ENCODE measurements around the gene GABARAPL1. TPM values are rescaled to one million over a fixed set of nuclear protein-coding genes. Genes with fewer than 3 reads are reported as not detected.

The GABARAPL1 gene
- total RNA-seq, 1 experiment from 2014 or later: 70.6 TPM

DNA sequence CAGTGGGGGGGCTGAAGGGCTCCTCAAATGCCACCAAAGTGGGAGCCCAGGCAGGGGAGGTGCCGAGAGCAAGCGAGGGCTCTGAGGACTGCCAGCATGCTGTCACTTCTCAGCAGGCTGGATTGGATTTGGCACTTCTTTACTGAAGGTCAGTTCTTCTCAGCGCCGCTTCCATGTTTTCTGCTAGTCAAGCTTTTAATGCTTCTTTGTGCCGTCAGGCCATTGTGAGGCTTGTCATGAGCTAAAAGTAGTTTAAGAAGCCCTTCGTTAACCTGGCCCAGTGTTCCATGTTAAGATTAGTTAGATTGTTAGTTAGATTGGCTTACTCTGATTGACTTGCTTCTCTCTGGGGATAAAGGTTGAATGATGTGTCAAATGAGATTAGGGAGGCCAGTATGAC is 13.4 kb downstream of the GABARAPL1 start:
- H3K9me3 ChIP-seq (ENCODE audit: low read depth, low read length, poor library complexity, severe bottlenecking): no peaks in the 10 kb centered on the region
- CTCF ChIA-PET: no interaction called here
- no peak overlapping the region for H3K27ac ChIP-seq (ENCODE audit: low read depth, low read length, poor library complexity, severe bottlenecking)
- no peaks in the 10 kb centered on the region for H3K4me1 ChIP-seq (ENCODE audit: insufficient read depth, low read length, poor library complexity, severe bottlenecking)
- no peak overlapping the region for H3K4me3 ChIP-seq (ENCODE audit: low read depth, low read length, poor library complexity, severe bottlenecking)
- POLR2A ChIA-PET (ENCODE audit: low non-redundant PET): no interaction called here
- intact Hi-C loops (cut with micrococcal nuclease; ENCODE audit: unreplicated experiment): no loop called here
- H3K36me3 ChIP-seq (ENCODE audit: insufficient read depth, low read length, poor library complexity, severe bottlenecking): peaks cover 31% of the 10 kb centered on the region
- DNase-seq (ENCODE audit: low spot score): no peak
- BruUV-seq (replicated peaks): no TSS peak
- no peaks in the 10 kb centered on the region for H3K27me3 ChIP-seq (replicated peaks; ENCODE audit: insufficient read depth, low read depth, low read length, poor library complexity)
- TF ChIP-seq EZH2 (IDR thresholded peaks at IDR 0.05; ENCODE audit: borderline replicate concordance, low read depth, low read length, poor library complexity, severe bottlenecking): no peak
- TF ChIP-seq, protein P1, sequence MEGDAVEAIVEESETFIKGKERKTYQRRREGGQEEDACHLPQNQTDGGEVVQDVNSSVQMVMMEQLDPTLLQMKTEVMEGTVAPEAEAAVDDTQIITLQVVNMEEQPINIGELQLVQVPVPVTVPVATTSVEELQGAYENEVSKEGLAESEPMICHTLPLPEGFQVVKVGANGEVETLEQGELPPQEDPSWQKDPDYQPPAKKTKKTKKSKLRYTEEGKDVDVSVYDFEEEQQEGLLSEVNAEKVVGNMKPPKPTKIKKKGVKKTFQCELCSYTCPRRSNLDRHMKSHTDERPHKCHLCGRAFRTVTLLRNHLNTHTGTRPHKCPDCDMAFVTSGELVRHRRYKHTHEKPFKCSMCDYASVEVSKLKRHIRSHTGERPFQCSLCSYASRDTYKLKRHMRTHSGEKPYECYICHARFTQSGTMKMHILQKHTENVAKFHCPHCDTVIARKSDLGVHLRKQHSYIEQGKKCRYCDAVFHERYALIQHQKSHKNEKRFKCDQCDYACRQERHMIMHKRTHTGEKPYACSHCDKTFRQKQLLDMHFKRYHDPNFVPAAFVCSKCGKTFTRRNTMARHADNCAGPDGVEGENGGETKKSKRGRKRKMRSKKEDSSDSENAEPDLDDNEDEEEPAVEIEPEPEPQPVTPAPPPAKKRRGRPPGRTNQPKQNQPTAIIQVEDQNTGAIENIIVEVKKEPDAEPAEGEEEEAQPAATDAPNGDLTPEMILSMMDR (conservative IDR thresholded peaks at IDR 0.05; ENCODE audit: low read depth, low read length): no peak

DNA sequence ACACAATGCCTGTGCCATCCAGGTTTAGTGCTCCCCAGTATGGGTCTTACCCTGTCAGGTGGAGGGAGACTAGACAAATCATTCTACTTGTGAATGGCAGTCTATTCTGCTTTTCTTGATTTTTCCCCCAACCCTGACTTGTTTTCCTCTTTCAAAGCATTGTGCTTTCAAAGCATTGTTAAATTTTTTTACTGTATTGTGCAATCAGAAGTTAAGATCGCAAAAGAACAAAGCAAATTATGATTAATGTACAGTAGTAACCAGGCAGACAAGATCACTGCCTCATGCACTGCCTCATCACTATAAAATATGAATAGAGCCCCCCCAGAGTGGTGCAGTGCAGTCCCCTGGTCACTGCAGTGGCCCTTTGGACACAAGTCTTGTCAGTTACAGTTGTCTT is 14.1 kb downstream of the GABARAPL1 start:
- CTCF ChIA-PET: no interaction called here
- H3K27me3 ChIP-seq (replicated peaks; ENCODE audit: insufficient read depth, low read depth, low read length, poor library complexity): no peaks in the 10 kb centered on the region
- TF ChIP-seq, protein P1 (conservative IDR thresholded peaks at IDR 0.05; ENCODE audit: low read depth, low read length): no peak
- no peak for TF ChIP-seq EZH2 (IDR thresholded peaks at IDR 0.05; ENCODE audit: borderline replicate concordance, low read depth, low read length, poor library complexity, severe bottlenecking)
- H3K4me1 ChIP-seq (ENCODE audit: insufficient read depth, low read length, poor library complexity, severe bottlenecking): no peaks in the 10 kb centered on the region
- no peaks in the 10 kb centered on the region for H3K9me3 ChIP-seq (ENCODE audit: low read depth, low read length, poor library complexity, severe bottlenecking)
- H3K27ac ChIP-seq (ENCODE audit: low read depth, low read length, poor library complexity, severe bottlenecking): no peak overlapping the region
- DNase-seq (ENCODE audit: low spot score): no peak
- intact Hi-C loops (cut with micrococcal nuclease; ENCODE audit: unreplicated experiment): no loop called here
- H3K4me3 ChIP-seq (ENCODE audit: low read depth, low read length, poor library complexity, severe bottlenecking): no peak overlapping the region
- peaks cover 25% of the 10 kb centered on the region for H3K36me3 ChIP-seq (ENCODE audit: insufficient read depth, low read length, poor library complexity, severe bottlenecking)
- no TSS peak for BruUV-seq (replicated peaks)
- POLR2A ChIA-PET (ENCODE audit: low non-redundant PET): no interaction called here

DNA sequence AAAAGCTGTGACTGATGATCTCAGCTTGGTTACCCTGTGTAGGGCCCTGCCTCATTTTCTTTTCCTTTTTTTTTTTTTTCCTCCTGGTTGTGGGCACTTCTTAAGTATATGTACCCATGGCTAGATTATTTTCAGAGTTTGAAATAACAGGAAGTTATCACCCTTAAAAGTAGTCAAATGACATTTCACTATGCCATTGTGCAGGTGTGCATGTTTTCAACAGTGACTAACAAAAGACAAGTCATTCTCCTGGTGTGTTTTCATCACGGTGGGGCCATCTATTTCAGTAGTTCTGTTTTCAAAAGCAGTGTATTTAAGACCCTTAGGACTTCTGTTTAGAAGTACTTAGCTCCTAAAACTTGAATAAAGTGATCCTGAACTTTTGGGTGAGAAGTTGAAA is 15.0 kb downstream of the GABARAPL1 start:
- Histone ChIP-seq H3K9me3 (ENCODE audit: low read depth, low read length, poor library complexity, severe bottlenecking) (no peaks in the 10 kb centered on the region), H3K27ac (ENCODE audit: low read depth, low read length, poor library complexity, severe bottlenecking) (no peak overlapping the region), H3K27me3 (replicated peaks; ENCODE audit: insufficient read depth, low read depth, low read length, poor library complexity) (no peaks in the 10 kb centered on the region), H3K4me1 (ENCODE audit: insufficient read depth, low read length, poor library complexity, severe bottlenecking) (no peaks in the 10 kb centered on the region), H3K36me3 (ENCODE audit: insufficient read depth, low read length, poor library complexity, severe bottlenecking) (peaks cover 16% of the 10 kb centered on the region), H3K4me3 (ENCODE audit: low read depth, low read length, poor library complexity, severe bottlenecking) (no peak overlapping the region)
- BruUV-seq (replicated peaks): no TSS peak
- TF ChIP-seq, protein P1 (conservative IDR thresholded peaks at IDR 0.05; ENCODE audit: low read depth, low read length): no peak
- no peak for TF ChIP-seq EZH2 (IDR thresholded peaks at IDR 0.05; ENCODE audit: borderline replicate concordance, low read depth, low read length, poor library complexity, severe bottlenecking)
- intact Hi-C loops (cut with micrococcal nuclease; ENCODE audit: unreplicated experiment): no loop called here
- CTCF ChIA-PET: no interaction called here
- POLR2A ChIA-PET (ENCODE audit: low non-redundant PET): interaction anchor here (0.6 kb wide), 1 partner anchor 8 kb away, joined by 7 read pairs; no protein-coding TSS in a partner anchor
- no peak for DNase-seq (ENCODE audit: low spot score)

All from A673 (cell line).